Activated CD4-positive, alpha-beta T cell treated with anti-CD3 and anti-CD28 coated beads, Interleukin-2, Interleukin-4, amounts not matched to agents 100 ng/mL and 50 ng/mL, durations not matched to agents 16 hours and 8 hours (primary cell): ENCODE measurements around the gene DSEL.

Source experiments
- DNase-seq: peaks from one replicate; pipeline ENCODE4 v3.0.0-alpha.2; 2020; ENCODE audit warnings: low spot score

Gene DSEL

GRCh38 chr18:67500522-67501205, 15.9 kb downstream of the DSEL start:
- DNase-seq = no peak

GRCh38 chr18:67496469-67496868, 20.1 kb downstream of the DSEL start:
- no peak for DNase-seq

GRCh38 chr18:67486534-67486933, 30.0 kb downstream of the DSEL start:
- DNase-seq = no peak

- no peak for DNase-seq
Observed at GRCh38 chr18:67485655-67486054, 30.9 kb downstream of the DSEL start.

- no peak for DNase-seq
Observed at GRCh38 chr18:67484458-67484857, 32.1 kb downstream of the DSEL start.

GRCh38 chr18:67483952-67484351, 32.6 kb downstream of the DSEL start:
- DNase-seq = no peak

- DNase-seq = no peak
Observed at GRCh38 chr18:67483237-67483636, 33.3 kb downstream of the DSEL start.

- no peak for DNase-seq
Observed at GRCh38 chr18:67478249-67478648, 38.3 kb downstream of the DSEL start.

- DNase-seq = no peak
Observed at GRCh38 chr18:67477522-67477921, 39.0 kb downstream of the DSEL start.

GRCh38 chr18:67476585-67476984, 39.9 kb downstream of the DSEL start:
- no peak for DNase-seq

GRCh38 chr18:67475673-67476072, 40.8 kb downstream of the DSEL start:
- no peak for DNase-seq

GRCh38 chr18:67468038-67468437, 48.5 kb downstream of the DSEL start:
- no peak for DNase-seq

- no peak for DNase-seq
Observed at GRCh38 chr18:67467188-67467587, 49.3 kb downstream of the DSEL start.

- DNase-seq = no peak
Observed at GRCh38 chr18:67464499-67464898, 52.0 kb downstream of the DSEL start.

GRCh38 chr18:67463829-67464228, 52.7 kb downstream of the DSEL start:
- DNase-seq = no peak

- no peak for DNase-seq
Observed at GRCh38 chr18:67456711-67457110, 59.8 kb downstream of the DSEL start.
